ENCODE results near the gene FAM114A2. TPM values are rescaled to one million over a fixed set of nuclear protein-coding genes. Genes with fewer than 3 reads are reported as not detected.

Gene FAM114A2
- total RNA-seq, 2 donors from 2014 or later = 18.0 to 19.7 TPM

- peaks cover 11% of the 10 kb centered on the region for H3K4me1 Mint-ChIP-seq
- peak overlapping the region; percentile 97 for H3K4me3 ChIP-seq (ENCODE audit: low read length)
- no peaks in the 10 kb centered on the region for H3K27me3 ChIP-seq (ENCODE audit: control insufficient read depth, insufficient read depth, low read length, poor library complexity, severe bottlenecking)
- H3K9me3 ChIP-seq (ENCODE audit: control insufficient read depth, low read length) = no peaks in the 10 kb centered on the region
- H3K27me3 Mint-ChIP-seq (ENCODE audit: insufficient read depth) = no peaks in the 10 kb centered on the region
- H3K4me1 ChIP-seq (ENCODE audit: control insufficient read depth, insufficient read depth, low read length) = no peaks in the 10 kb centered on the region
- H3K9ac ChIP-seq (ENCODE audit: extremely low read depth, low read length, poor library complexity, severe bottlenecking) = peak overlapping the region; percentile 81
- H3K27ac Mint-ChIP-seq = peak overlapping the region; percentile 95
- no peaks in the 10 kb centered on the region for H3K36me3 ChIP-seq (ENCODE audit: control insufficient read depth, insufficient read depth, low read length)
- H3K36me3 Mint-ChIP-seq (ENCODE audit: low read depth) = no peaks in the 10 kb centered on the region
- TF ChIP-seq, protein P1, sequence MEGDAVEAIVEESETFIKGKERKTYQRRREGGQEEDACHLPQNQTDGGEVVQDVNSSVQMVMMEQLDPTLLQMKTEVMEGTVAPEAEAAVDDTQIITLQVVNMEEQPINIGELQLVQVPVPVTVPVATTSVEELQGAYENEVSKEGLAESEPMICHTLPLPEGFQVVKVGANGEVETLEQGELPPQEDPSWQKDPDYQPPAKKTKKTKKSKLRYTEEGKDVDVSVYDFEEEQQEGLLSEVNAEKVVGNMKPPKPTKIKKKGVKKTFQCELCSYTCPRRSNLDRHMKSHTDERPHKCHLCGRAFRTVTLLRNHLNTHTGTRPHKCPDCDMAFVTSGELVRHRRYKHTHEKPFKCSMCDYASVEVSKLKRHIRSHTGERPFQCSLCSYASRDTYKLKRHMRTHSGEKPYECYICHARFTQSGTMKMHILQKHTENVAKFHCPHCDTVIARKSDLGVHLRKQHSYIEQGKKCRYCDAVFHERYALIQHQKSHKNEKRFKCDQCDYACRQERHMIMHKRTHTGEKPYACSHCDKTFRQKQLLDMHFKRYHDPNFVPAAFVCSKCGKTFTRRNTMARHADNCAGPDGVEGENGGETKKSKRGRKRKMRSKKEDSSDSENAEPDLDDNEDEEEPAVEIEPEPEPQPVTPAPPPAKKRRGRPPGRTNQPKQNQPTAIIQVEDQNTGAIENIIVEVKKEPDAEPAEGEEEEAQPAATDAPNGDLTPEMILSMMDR (conservative IDR thresholded peaks at IDR 0.05) = no peak
- H3K27ac ChIP-seq (ENCODE audit: low read depth, low read length) = no peak overlapping the region
- H3K4me3 Mint-ChIP-seq = peak overlapping the region; percentile 94
- DNase-seq = no peak
- 1 to 4% methylated on average over 12 to 22 of the region's 22 CpGs for WGBS, 2 experiments (ENCODE audit: insufficient coverage in 1 of 2, insufficient read length in 1 of 2)
- no peaks in the 10 kb centered on the region for H3K9me3 Mint-ChIP-seq
Observed at GRCh38 chr5:154038261-154038706, 426 bp downstream of the FAM114A2 start.

DNA sequence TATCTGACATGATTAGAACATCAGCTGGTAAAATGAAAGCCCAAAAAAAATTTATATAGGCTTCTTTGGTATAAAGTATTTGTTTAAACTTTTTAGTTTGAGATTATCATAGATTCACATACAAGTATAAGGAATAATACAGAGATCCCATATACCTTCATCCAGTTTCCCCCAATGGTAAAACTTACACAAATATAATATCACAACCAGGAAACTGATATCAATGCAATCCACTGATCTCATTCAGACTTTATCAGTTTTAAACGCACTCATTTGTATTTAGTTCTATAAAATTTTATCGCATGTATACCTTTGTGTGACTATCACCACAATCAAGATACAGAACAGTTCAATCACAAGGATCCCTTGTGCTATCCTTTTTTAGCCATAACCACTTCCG is 3.8 kb downstream of the FAM114A2 start:
- Histone ChIP-seq H3K27me3 (ENCODE audit: control insufficient read depth, insufficient read depth, low read length, poor library complexity, severe bottlenecking) (no peaks in the 10 kb centered on the region), H3K36me3 (ENCODE audit: control insufficient read depth, insufficient read depth, low read length) (no peaks in the 10 kb centered on the region), H3K4me3 (ENCODE audit: low read length) (no peak overlapping the region), H3K4me1 (ENCODE audit: control insufficient read depth, insufficient read depth, low read length) (no peaks in the 10 kb centered on the region), H3K9me3 (ENCODE audit: control insufficient read depth, low read length) (no peaks in the 10 kb centered on the region), H3K9ac (ENCODE audit: extremely low read depth, low read length, poor library complexity, severe bottlenecking) (no peak overlapping the region), H3K27ac (ENCODE audit: low read depth, low read length) (no peak overlapping the region)
- Mint-ChIP-seq H3K4me3 (no peak overlapping the region), H3K4me1 (peaks cover 11% of the 10 kb centered on the region), H3K9me3 (no peaks in the 10 kb centered on the region), H3K27me3 (ENCODE audit: insufficient read depth) (no peaks in the 10 kb centered on the region), H3K36me3 (ENCODE audit: low read depth) (peaks cover 5% of the 10 kb centered on the region), H3K27ac (no peak overlapping the region)
- TF ChIP-seq, protein P1 (conservative IDR thresholded peaks at IDR 0.05) = no peak
- no peak for DNase-seq
- 94% methylated on average over 3 of the region's 3 CpGs for WGBS, 2 experiments (ENCODE audit: insufficient coverage in 1 of 2, insufficient read length in 1 of 2)

- TF ChIP-seq, protein P1 (conservative IDR thresholded peaks at IDR 0.05) = no peak
- Histone ChIP-seq H3K9ac (ENCODE audit: extremely low read depth, low read length, poor library complexity, severe bottlenecking) (no peak overlapping the region), H3K4me3 (ENCODE audit: low read length) (no peak overlapping the region), H3K27ac (ENCODE audit: low read depth, low read length) (no peak overlapping the region), H3K9me3 (ENCODE audit: control insufficient read depth, low read length) (no peaks in the 10 kb centered on the region), H3K27me3 (ENCODE audit: control insufficient read depth, insufficient read depth, low read length, poor library complexity, severe bottlenecking) (no peaks in the 10 kb centered on the region), H3K36me3 (ENCODE audit: control insufficient read depth, insufficient read depth, low read length) (peaks cover 2% of the 10 kb centered on the region), H3K4me1 (ENCODE audit: control insufficient read depth, insufficient read depth, low read length) (no peaks in the 10 kb centered on the region)
- Mint-ChIP-seq H3K27ac (no peak overlapping the region), H3K27me3 (ENCODE audit: insufficient read depth) (no peaks in the 10 kb centered on the region), H3K36me3 (ENCODE audit: low read depth) (peaks cover 5% of the 10 kb centered on the region), H3K4me1 (peaks cover 4% of the 10 kb centered on the region), H3K9me3 (no peaks in the 10 kb centered on the region), H3K4me3 (no peak overlapping the region)
- 83 to 95% methylated on average over 2 of the region's 2 CpGs for WGBS, 2 experiments (ENCODE audit: insufficient coverage in 1 of 2, insufficient read length in 1 of 2)
- DNase-seq = no peak
Observed at GRCh38 chr5:154031937-154032489, 6.7 kb downstream of the FAM114A2 start.

Measured in endodermal cell (in vitro differentiated cells).